NCI-H526 treated with DMSO at 0.1 percent for 48 hours (cell line): ENCODE data around the gene UBE2O.

Experiments
- DNase-seq: peaks from one replicate; lab custom pipeline; 2025; lab: John Stamatoyannopoulos, UW

UBE2O gene

GRCh38 chr17:76467366-76467765 is 14.4 kb upstream of the UBE2O start, which contains the start of gene AANAT:
Gene AANAT (plus strand): TSS chr17:76467603. CDS start chr17:76468747, 1,144 bp downstream.
- no peak for DNase-seq

GRCh38 chr17:76466775-76467130 is 13.8 kb upstream of the UBE2O start:
- DNase-seq: no peak

- no peak for DNase-seq
Measured at GRCh38 chr17:76462556-76463290, 9.8 kb upstream of the UBE2O start.

GRCh38 chr17:76461765-76462555 is 9.0 kb upstream of the UBE2O start:
- DNase-seq: no peak

GRCh38 chr17:76459674-76460073 is 6.7 kb upstream of the UBE2O start:
- no peak for DNase-seq

GRCh38 chr17:76458580-76459490 is 5.9 kb upstream of the UBE2O start:
- peak; percentile 41 for DNase-seq

- DNase-seq: no peak
Measured at GRCh38 chr17:76453431-76453743, 435 bp upstream of the UBE2O start.

- no peak for DNase-seq
Measured at GRCh38 chr17:76452127-76452659, 759 bp downstream of the UBE2O start.

- no peak for DNase-seq
Measured at GRCh38 chr17:76451506-76451905, 1.4 kb downstream of the UBE2O start.

- DNase-seq: no peak
Measured at GRCh38 chr17:76449126-76449525, 3.8 kb downstream of the UBE2O start.

GRCh38 chr17:76447931-76448652 is 4.9 kb downstream of the UBE2O start:
- DNase-seq: peak; percentile 28

- DNase-seq: no peak
Measured at GRCh38 chr17:76446449-76447231, 6.3 kb downstream of the UBE2O start.

- DNase-seq: no peak
Measured at GRCh38 chr17:76445697-76446448, 7.1 kb downstream of the UBE2O start.

- DNase-seq: peak; percentile 41
Measured at GRCh38 chr17:76444518-76445311, 8.2 kb downstream of the UBE2O start.

- peak; percentile 20 for DNase-seq
Measured at GRCh38 chr17:76442341-76443338, 10.3 kb downstream of the UBE2O start.

- no peak for DNase-seq
Measured at GRCh38 chr17:76441686-76442340, 11.1 kb downstream of the UBE2O start.

- DNase-seq: no peak
Measured at GRCh38 chr17:76440751-76441362, 12.1 kb downstream of the UBE2O start.
